Breast epithelium (tissue), 3 donors: ENCODE results near the gene SLC6A11.

Source experiments
- POLR2A ChIP-seq: fragments of 450-650 bp; IDR thresholded peaks from one replicate; pipeline ENCODE4 v1.6.1; 2016; ENCODE audit warnings: antibody characterized with exemption, mild to moderate bottlenecking, moderate library complexity
- POLR2AphosphoS5 ChIP-seq, 3 donors: sonication (generic); formaldehyde crosslinking; IDR thresholded peaks; one replicate each; pipeline ENCODE4 v1.6.1; 2017; ENCODE audit warnings: antibody characterized with exemption in 3 of 3
- TF ChIP-seq, protein P1 (sequence below), 3 donors: fragments of 450-650 bp; IDR thresholded peaks; one replicate each; pipeline ENCODE4 v1.5.1; 2016 to 2017; ENCODE audit warnings: antibody characterized with exemption in 3 of 3, mild to moderate bottlenecking in 3 of 3, moderate library complexity in 3 of 3

DNA sequence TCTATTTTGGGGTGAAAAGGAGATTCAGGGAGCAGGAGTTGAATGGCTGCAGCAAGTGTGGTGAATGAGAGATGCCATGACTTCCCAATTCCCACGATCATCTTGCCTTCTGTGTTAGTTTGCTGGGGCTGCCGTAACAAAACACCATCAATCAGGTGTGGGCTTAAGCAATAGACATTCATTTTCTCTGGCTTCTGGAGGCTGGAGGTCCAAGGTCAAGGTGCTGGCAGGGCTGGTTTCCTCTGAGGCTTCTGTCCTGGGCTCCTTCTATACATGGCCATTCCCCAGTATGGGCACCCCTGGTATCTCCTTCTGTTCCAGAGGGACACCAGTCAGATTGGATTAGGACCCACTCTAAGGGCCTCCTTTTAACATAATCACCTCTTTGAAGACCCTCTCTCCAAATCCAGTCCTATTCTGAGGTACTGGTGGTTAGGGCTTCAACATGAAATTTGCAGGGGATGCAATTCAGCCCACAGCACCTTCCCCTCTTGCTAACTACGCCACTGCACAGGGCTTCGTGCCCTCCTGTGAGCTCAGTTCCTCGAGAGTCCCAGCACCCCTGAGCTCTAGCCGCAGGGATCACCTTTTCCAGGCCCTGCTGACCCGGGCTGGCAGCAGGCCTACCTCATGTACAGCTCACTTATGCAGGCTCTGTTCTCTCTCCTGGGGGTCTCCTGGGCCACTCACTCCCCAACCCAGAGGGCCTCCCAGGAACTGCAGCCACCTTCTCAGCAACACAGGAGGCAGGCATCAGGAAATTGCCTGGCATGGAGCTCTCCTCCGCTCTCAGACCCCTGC lies 37.3 kb upstream of the SLC6A11 start:
- TF ChIP-seq POLR2A (no peak), POLR2AphosphoS5 (IDR thresholded peaks at IDR 0.05) (no peak)
- TF ChIP-seq, protein P1, sequence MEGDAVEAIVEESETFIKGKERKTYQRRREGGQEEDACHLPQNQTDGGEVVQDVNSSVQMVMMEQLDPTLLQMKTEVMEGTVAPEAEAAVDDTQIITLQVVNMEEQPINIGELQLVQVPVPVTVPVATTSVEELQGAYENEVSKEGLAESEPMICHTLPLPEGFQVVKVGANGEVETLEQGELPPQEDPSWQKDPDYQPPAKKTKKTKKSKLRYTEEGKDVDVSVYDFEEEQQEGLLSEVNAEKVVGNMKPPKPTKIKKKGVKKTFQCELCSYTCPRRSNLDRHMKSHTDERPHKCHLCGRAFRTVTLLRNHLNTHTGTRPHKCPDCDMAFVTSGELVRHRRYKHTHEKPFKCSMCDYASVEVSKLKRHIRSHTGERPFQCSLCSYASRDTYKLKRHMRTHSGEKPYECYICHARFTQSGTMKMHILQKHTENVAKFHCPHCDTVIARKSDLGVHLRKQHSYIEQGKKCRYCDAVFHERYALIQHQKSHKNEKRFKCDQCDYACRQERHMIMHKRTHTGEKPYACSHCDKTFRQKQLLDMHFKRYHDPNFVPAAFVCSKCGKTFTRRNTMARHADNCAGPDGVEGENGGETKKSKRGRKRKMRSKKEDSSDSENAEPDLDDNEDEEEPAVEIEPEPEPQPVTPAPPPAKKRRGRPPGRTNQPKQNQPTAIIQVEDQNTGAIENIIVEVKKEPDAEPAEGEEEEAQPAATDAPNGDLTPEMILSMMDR (IDR thresholded peaks at IDR 0.05), result no peak
